ENCODE measurements around the gene OR10P1. TPM values are rescaled to one million over a fixed set of nuclear protein-coding genes. Genes with fewer than 3 reads are reported as not detected.

OR10P1 gene
- total RNA-seq, 4 donors from 2014 or later: not detected

- Histone ChIP-seq H3K4me3 (no peak overlapping the region), H3K27me3 (no peaks in the 10 kb centered on the region), H3K9me3 (no peaks in the 10 kb centered on the region), H3K36me3 (no peaks in the 10 kb centered on the region), H3K4me1 (peaks cover 11 to 22% (median 17%) of the 10 kb centered on the region in 4 donors), H3K27ac (replicated peaks in 1 of 4) (no peak overlapping the region)
- intact Hi-C loops (cut with DNase I): no loop called here
- TF ChIP-seq CTCF (IDR thresholded peaks at IDR 0.05): no peak
- WGBS: 80% methylated on average over 17 of the region's 17 CpGs
- no peak for DNase-seq (ENCODE audit: extremely low spot score)
These were observed 18.0 kb downstream of the OR10P1 start for GRCh38 chr12:55654511-55655214.

GRCh38 chr12:55657212-55657611 lies 20.5 kb downstream of the OR10P1 start:
- Histone ChIP-seq H3K36me3 (no peaks in the 10 kb centered on the region), H3K27me3 (no peaks in the 10 kb centered on the region), H3K9me3 (no peaks in the 10 kb centered on the region), H3K4me3 (no peak overlapping the region), H3K4me1 (peaks cover 14 to 27% (median 19%) of the 10 kb centered on the region in 4 donors), H3K27ac (replicated peaks in 1 of 4) (no peak overlapping the region)
- intact Hi-C loops (cut with DNase I): no loop called here
- TF ChIP-seq POLR2A (IDR thresholded peaks at IDR 0.05; ENCODE audit: low read depth) (no peak), CTCF (IDR thresholded peaks at IDR 0.05) (no peak), EP300 (IDR thresholded peaks at IDR 0.05) (no peak), POLR2AphosphoS5 (IDR thresholded peaks at IDR 0.05) (no peak)
- WGBS: 67% methylated on average over 4 of the region's 4 CpGs
- DNase-seq (ENCODE audit: extremely low spot score): no peak

- intact Hi-C loops (cut with DNase I): no loop called here
- peak overlapping the region in 3 of 4 donors; percentile 73 to 81 (median 77) for H3K27ac ChIP-seq (replicated peaks in 1 of 4)
These were observed 21.5 kb downstream of the OR10P1 start for GRCh38 chr12:55658212-55658611.

GRCh38 chr12:55658635-55659391 lies 22.1 kb downstream of the OR10P1 start:
- H3K27me3 ChIP-seq: no peaks in the 10 kb centered on the region
- H3K27ac ChIP-seq (replicated peaks in 1 of 4): peak overlapping the region; percentile 62 to 81 (median 75)
- peaks cover 14 to 27% (median 19%) of the 10 kb centered on the region in 4 donors for H3K4me1 ChIP-seq
- WGBS: 77% methylated on average over 3 of the region's 3 CpGs
- no peak overlapping the region for H3K4me3 ChIP-seq
- intact Hi-C loops (cut with DNase I): no loop called here
- DNase-seq (ENCODE audit: extremely low spot score): no peak
- H3K36me3 ChIP-seq: no peaks in the 10 kb centered on the region
- no peak for TF ChIP-seq POLR2A (IDR thresholded peaks at IDR 0.05; ENCODE audit: low read depth)
- TF ChIP-seq EP300 (IDR thresholded peaks at IDR 0.05): no peak
- TF ChIP-seq CTCF (IDR thresholded peaks at IDR 0.05): no peak
- no peak for TF ChIP-seq POLR2AphosphoS5 (IDR thresholded peaks at IDR 0.05)
- H3K9me3 ChIP-seq: no peaks in the 10 kb centered on the region

More at GRCh38 chr12:55658212-55658611, 21.5 kb downstream of the OR10P1 start:
- Histone ChIP-seq H3K9me3 (no peaks in the 10 kb centered on the region), H3K36me3 (no peaks in the 10 kb centered on the region), H3K4me1 (peaks cover 14 to 27% (median 19%) of the 10 kb centered on the region in 4 donors), H3K4me3 (no peak overlapping the region), H3K27me3 (no peaks in the 10 kb centered on the region)
- TF ChIP-seq POLR2AphosphoS5 (IDR thresholded peaks at IDR 0.05): no peak
- WGBS: 84% methylated on average over 6 of the region's 6 CpGs
- DNase-seq (ENCODE audit: extremely low spot score): no peak

Data from esophagus muscularis mucosa (tissue), 4 donors.